Panc1 (cell line): Measurements from ENCODE around the gene BARX2. TPM values are rescaled to one million over a fixed set of nuclear protein-coding genes. Genes with fewer than 3 reads are reported as not detected.

Experiments used
- ATAC-seq: fragments of 200-7000 bp; cut with Tn5 transposase; 2 replicates; pipeline ENCODE4 v1.9.1; 2020; ENCODE audit warnings: mild to moderate bottlenecking, moderate library complexity
- BruUV-seq: library from RNA; stranded (reverse); fragments of 400-500 nt; replicated peaks from 2 replicates; lab custom pipeline; 2021; lab: Mats Ljungman, UMichigan
- CTCF ChIA-PET: fragments of 300-600 bp; sonication (Branson Sonifier 250); formaldehyde crosslinking; loops from one replicate; lab custom pipeline; 2022; ENCODE audit warnings: antibody characterized with exemption; lab: Charles Lee
- POLR2A ChIA-PET: fragments of 300-600 bp; sonication (Branson Sonifier 250); formaldehyde crosslinking; loops from one replicate; lab custom pipeline; 2022; ENCODE audit warnings: antibody characterized with exemption; lab: Charles Lee
- DNase-seq: peaks from one replicate; pipeline ENCODE4 v3.0.0-alpha.2; 2010; ENCODE audit warnings: low read depth, low spot score
- H3K27ac ChIP-seq: 2 replicates; pipeline ENCODE4 v1.5.1; 2011; ENCODE audit warnings: mild to moderate bottlenecking, low read length, inconsistent platforms
- H3K27me3 ChIP-seq: fragments of 200-500 bp; sonication (Bioruptor generic); 2 replicates; pipeline ENCODE4 v1.6.0; 2014; ENCODE audit warnings: low read length, inconsistent platforms; ENCODE audit not compliant: control insufficient read depth, insufficient read depth
- H3K36me3 ChIP-seq: fragments of 200-500 bp; sonication (Bioruptor generic); 2 replicates; pipeline ENCODE4 v1.5.1; 2014; ENCODE audit warnings: inconsistent platforms, mild to moderate bottlenecking, low read length, moderate library complexity; ENCODE audit not compliant: control insufficient read depth, insufficient read depth
- H3K4me1 ChIP-seq: 2 replicates; pipeline ENCODE4 v1.5.1; 2011; ENCODE audit warnings: inconsistent platforms, mild to moderate bottlenecking, low read length, moderate library complexity; ENCODE audit not compliant: control insufficient read depth, insufficient read depth
- H3K4me3 ChIP-seq, 2 experiments: 2 replicates each; pipeline ENCODE4 v1.5.1; 2011 to 2012; ENCODE audit warnings: low read depth in 2 of 2, low read length in 2 of 2, mild to moderate bottlenecking in 2 of 2, inconsistent platforms in 1 of 2, moderate library complexity in 1 of 2
- H3K9me3 ChIP-seq: fragments of 200-500 bp; sonication (Bioruptor generic); 2 replicates; pipeline ENCODE4 v1.5.1; 2014; ENCODE audit warnings: low read depth, mild to moderate bottlenecking, inconsistent platforms, low read length, moderate library complexity; ENCODE audit not compliant: control insufficient read depth, insufficient read depth
- CTCF ChIP-seq: fragments of 450-650 bp; IDR thresholded peaks from 2 replicates; pipeline ENCODE4 v1.5.1; 2017; ENCODE audit warnings: mild to moderate bottlenecking
- POLR2AphosphoS5 ChIP-seq: IDR thresholded peaks from 2 replicates; pipeline ENCODE4 v1.6.1; 2012; ENCODE audit warnings: mild to moderate bottlenecking, low read depth, low read length, moderate library complexity
- REST ChIP-seq, 2 experiments: IDR thresholded peaks; 2 replicates each; pipeline ENCODE4 v1.6.1; 2011 to 2012; ENCODE audit warnings: low read depth in 2 of 2, control low read depth in 1 of 2, low read length in 1 of 2, mild to moderate bottlenecking in 1 of 2, moderate library complexity in 1 of 2; ENCODE audit not compliant: insufficient read depth in 1 of 2
- SIN3A ChIP-seq: IDR thresholded peaks from 2 replicates; pipeline ENCODE4 v1.6.1; 2012; ENCODE audit warnings: low read depth, mild to moderate bottlenecking, low read length, moderate library complexity, borderline replicate concordance; ENCODE audit not compliant: insufficient read depth
- TCF7L2 ChIP-seq: IDR thresholded peaks from 2 replicates; pipeline ENCODE4 v1.6.1; 2011; ENCODE audit warnings: mild to moderate bottlenecking, low read depth, low read length, inconsistent platforms
- in situ Hi-C: cut with HindIII; loops from 2 replicates; pipeline ENCODE4 v1.10.0; 2016; ENCODE audit warnings: low sequenced_read_pairs, low pct_unique_long_range_greater_than_20kb
- intact Hi-C: fragments of 100-400 bp; cut with micrococcal nuclease; formaldehyde crosslinking; loops from one replicate; pipeline ENCODE4 v1.10.0; 2022; ENCODE audit not compliant: unreplicated experiment
- total RNA-seq: library from RNA; stranded (reverse); gene quantifications from one replicate; pipeline ENCODE4 v1.2.1, GENCODE V29; 2021; ENCODE audit not compliant: unreplicated experiment

Gene BARX2
- total RNA-seq, 1 experiment from 2014 or later: 3.9 TPM

GRCh38 chr11:129386795-129387397 lies 11.2 kb downstream of the BARX2 start:
- Histone ChIP-seq H3K36me3 (no peaks in the 10 kb centered on the region), H3K9me3 (no peaks in the 10 kb centered on the region), H3K4me3 (peak overlapping the region; percentile 13 to 41; a peak in 3 of 4 replicates), H3K27ac (peak overlapping the region; percentile 29; the same call in 1 of the 2 replicates), H3K27me3 (peaks cover 6% of the 10 kb centered on the region; the same call in 1 of the 2 replicates), H3K4me1 (peaks cover 14% of the 10 kb centered on the region)
- TF ChIP-seq CTCF: no peak
- no peak for TF ChIP-seq REST (IDR thresholded peaks at IDR 0.05; ENCODE audit: insufficient read depth in 1 of 2, low read depth in 2 of 2, low read length in 1 of 2)
- no peak for TF ChIP-seq POLR2AphosphoS5
- TF ChIP-seq TCF7L2: no peak
- no peak for TF ChIP-seq SIN3A
- intact Hi-C loops: no loop called here
- POLR2A ChIA-PET: interaction anchor here (0.6 kb wide), 1 partner anchor 29 kb away, joined by 3 read pairs; no protein-coding TSS in a partner anchor
- peak; percentile 60 for ATAC-seq
- CTCF ChIA-PET: interaction anchor here (0.5 kb wide), 1 partner anchor 736 kb away, joined by 3 read pairs; no protein-coding TSS in a partner anchor
- in situ Hi-C loops: no loop called here
- no peak for DNase-seq
- no TSS peak for BruUV-seq

GRCh38 chr11:129387434-129387833 lies 11.8 kb downstream of the BARX2 start:
- no TSS peak for BruUV-seq
- Histone ChIP-seq H3K4me1 (peaks cover 14% of the 10 kb centered on the region), H3K27ac (peak overlapping the region; percentile 29; the same call in 1 of the 2 replicates), H3K9me3 (no peaks in the 10 kb centered on the region), H3K36me3 (no peaks in the 10 kb centered on the region), H3K27me3 (peaks cover 6% of the 10 kb centered on the region; the same call in 1 of the 2 replicates), H3K4me3 (no peak overlapping the region)
- POLR2A ChIA-PET: no interaction called here
- no peak for TF ChIP-seq SIN3A
- no peak for TF ChIP-seq POLR2AphosphoS5
- TF ChIP-seq CTCF: no peak
- DNase-seq (no peak), ATAC-seq (no peak)
- in situ Hi-C loops: no loop called here
- intact Hi-C loops: no loop called here
- CTCF ChIA-PET: no interaction called here
